Spleen (tissue), 11 donors: ENCODE results near the gene GTF2H4. TPM values are rescaled to one million over a fixed set of nuclear protein-coding genes. Genes with fewer than 3 reads are reported as not detected.

Source experiments
- DNase-seq: peaks from one replicate; pipeline ENCODE4 v3.0.0-alpha.2; 2020
- H3K27ac ChIP-seq, 8 donors: fragments of 200-600 bp; sonication (generic) in 7 of 8; 1 replicate in 4 of 8; 2 replicates in 4 of 8; pipeline versions ENCODE4 v1.5.0 to v1.8.0; 2016 to 2021; ENCODE audit warnings: inconsistent platforms in 4 of 8, mild to moderate bottlenecking in 4 of 8, moderate library complexity in 1 of 8
- H3K27me3 ChIP-seq, 7 donors: fragments of 200-600 bp; sonication (generic) in 6 of 7; replicated peaks in 1 of 7; 1 replicate in 4 of 7; 2 replicates in 3 of 7; pipeline versions ENCODE4 v1.5.0 to v1.8.0; 2016 to 2021; ENCODE audit warnings: inconsistent platforms in 3 of 7, mild to moderate bottlenecking in 1 of 7
- H3K36me3 ChIP-seq, 6 donors: fragments of 200-600 bp; sonication (generic) in 5 of 6; 1 replicate in 4 of 6; 2 replicates in 2 of 6; pipeline versions ENCODE4 v1.5.0 to v1.8.0; 2016 to 2021; ENCODE audit warnings: inconsistent platforms in 2 of 6
- H3K4me1 ChIP-seq, 6 donors: fragments of 200-600 bp; sonication (generic) in 5 of 6; 1 replicate in 3 of 6; 2 replicates in 3 of 6; pipeline versions ENCODE4 v1.5.0 to v1.8.0; 2016 to 2021; ENCODE audit warnings: inconsistent platforms in 3 of 6
- H3K4me3 ChIP-seq, 8 donors: fragments of 200-600 bp; sonication (generic) in 7 of 8; 1 replicate in 4 of 8; 2 replicates in 4 of 8; pipeline versions ENCODE4 v1.5.0 to v1.8.0; 2016 to 2021; ENCODE audit warnings: inconsistent platforms in 4 of 8, mild to moderate bottlenecking in 4 of 8, moderate library complexity in 2 of 8
- H3K9me3 ChIP-seq, 8 donors: fragments of 200-600 bp; sonication (generic) in 7 of 8; 1 replicate in 4 of 8; 2 replicates in 4 of 8; pipeline versions ENCODE4 v1.5.0 to v1.8.0; 2016 to 2021; ENCODE audit warnings: inconsistent platforms in 4 of 8
- POLR2A ChIP-seq, 3 donors: fragments of 450-650 bp; IDR thresholded peaks; one replicate each; pipeline ENCODE4 v1.5.1; 2017; ENCODE audit warnings: antibody characterized with exemption in 3 of 3, mild to moderate bottlenecking in 1 of 3
- POLR2AphosphoS5 ChIP-seq, 3 donors: sonication (generic); formaldehyde crosslinking; IDR thresholded peaks; one replicate each; pipeline ENCODE4 v1.5.1; 2017; ENCODE audit warnings: antibody characterized with exemption in 3 of 3
- WGBS, 5 donors: extraction: QIAGEN DNeasy Blood & Tissue Kit in 3 of 5; methylation state at CpG; one replicate each; pipeline versions ENCODE4 v1.1.5 to v1.1.7; 2013 to 2018; 5-methylcytosine and 5-hydroxymethylcytosine counted together
- intact Hi-C: fragments of 100-400 bp; cut with DNase I; formaldehyde crosslinking; loops from one replicate; pipeline ENCODE4 v1.15.0; 2023; ENCODE audit warnings: low total_unique reads
- polyA plus RNA-seq, 3 donors: library from polyadenylated mRNA; stranded (reverse); fragments of 200-250 nt; gene quantifications; one replicate each; pipeline ENCODE4 v1.2.1, GENCODE V29; 2013
- total RNA-seq, 7 donors: library from RNA; depleted of rRNA in 3 of 7; stranded (reverse); fragments of >200 nt in 3 of 7; fragmentation: NEBNext Ultra II Directional in 4 of 7; extraction: Animal tissue kit (Norgen Biotek cat#: 25700) in 4 of 7; gene quantifications; one replicate each; pipeline versions ENCODE4 v1.1.0 to v1.2.1, GENCODE V29; 2016 to 2021
- TF ChIP-seq, protein P1 (sequence below), 11 experiments: fragments of 200-600 bp in 7 of 11; fragments of 450-650 bp in 4 of 11; sonication (generic) in 4 of 11; IDR thresholded peaks in 8 of 11; conservative IDR thresholded peaks in 3 of 11; 1 replicate in 7 of 11; 2 replicates in 4 of 11; pipeline versions ENCODE4 v1.4.0 to v1.8.0; 2016 to 2021; ENCODE audit warnings: antibody characterized with exemption in 11 of 11, inconsistent platforms in 4 of 11, mild to moderate bottlenecking in 1 of 11
- donor health status: healthy with polysubstance abuse.
- donor health status: DM: no; HTN: no; CAD: no; lungs with moderate emphysema.
- donor health status: DM: no; HTN: no; CAD: no.
- donor health status: Bipolar disorder and iron deficiency.
- donor health status: healthy.
- donor health status: DM: no; HTN: no; CAD: no.
- donor health status: DM: yes; HTN: yes; CAD: no.

GTF2H4 gene
- total and polyA plus RNA-seq, 10 donors, result 20.6 to 49.7 (median 29.3) TPM

DNA sequence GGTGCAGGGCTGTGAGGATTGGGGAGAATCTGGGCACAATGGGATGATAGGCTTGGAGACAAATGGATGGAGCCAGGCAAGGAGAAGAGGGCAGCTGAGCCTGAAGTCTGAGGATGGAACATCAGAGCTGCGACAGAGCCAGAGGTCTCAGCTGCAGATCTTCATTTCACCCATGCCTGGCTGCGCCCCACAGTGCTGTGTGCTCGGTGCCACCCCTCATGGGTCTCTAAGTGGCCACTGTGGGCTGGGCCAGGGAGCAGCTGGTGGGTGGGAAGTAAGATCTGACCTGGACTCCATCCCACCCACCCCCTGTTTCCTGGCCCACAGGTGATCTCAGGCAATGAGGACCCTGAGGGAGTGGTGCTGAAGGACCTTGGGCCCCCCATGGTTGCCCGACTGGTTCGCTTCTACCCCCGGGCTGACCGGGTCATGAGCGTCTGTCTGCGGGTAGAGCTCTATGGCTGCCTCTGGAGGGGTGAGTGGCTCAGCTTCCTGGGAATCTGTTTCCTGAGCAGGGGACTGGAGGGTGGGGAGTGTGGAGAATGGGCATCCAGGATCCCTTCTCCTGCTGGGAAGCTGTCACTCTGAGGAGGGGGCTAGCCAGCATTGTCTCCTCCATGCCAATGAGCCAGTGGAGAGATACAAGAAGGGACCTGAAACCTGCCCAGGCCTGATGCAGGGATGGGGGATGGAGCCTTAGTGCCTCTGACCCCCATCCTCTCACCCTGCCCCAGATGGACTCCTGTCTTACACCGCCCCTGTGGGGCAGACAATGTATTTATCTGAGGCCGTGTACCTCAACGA lies 17.2 kb upstream of the GTF2H4 start:
- Histone ChIP-seq H3K27me3 (peaks cover 0 to 3% (median 0%) of the 10 kb centered on the region in 7 donors), H3K4me3 (no peak overlapping the region), H3K27ac (no peak overlapping the region), H3K9me3 (no peaks in the 10 kb centered on the region), H3K4me1 (peaks cover 0 to 22% (median 7%) of the 10 kb centered on the region in 6 donors), H3K36me3 (peaks cover 0 to 70% (median 26%) of the 10 kb centered on the region in 6 donors)
- WGBS, 5 donors, result 81 to 92% (median 88%) methylated on average over 7 to 12 of the region's 12 CpGs
- intact Hi-C loops, result no loop called here
- peak; percentile 63 for DNase-seq
- TF ChIP-seq, protein P1, sequence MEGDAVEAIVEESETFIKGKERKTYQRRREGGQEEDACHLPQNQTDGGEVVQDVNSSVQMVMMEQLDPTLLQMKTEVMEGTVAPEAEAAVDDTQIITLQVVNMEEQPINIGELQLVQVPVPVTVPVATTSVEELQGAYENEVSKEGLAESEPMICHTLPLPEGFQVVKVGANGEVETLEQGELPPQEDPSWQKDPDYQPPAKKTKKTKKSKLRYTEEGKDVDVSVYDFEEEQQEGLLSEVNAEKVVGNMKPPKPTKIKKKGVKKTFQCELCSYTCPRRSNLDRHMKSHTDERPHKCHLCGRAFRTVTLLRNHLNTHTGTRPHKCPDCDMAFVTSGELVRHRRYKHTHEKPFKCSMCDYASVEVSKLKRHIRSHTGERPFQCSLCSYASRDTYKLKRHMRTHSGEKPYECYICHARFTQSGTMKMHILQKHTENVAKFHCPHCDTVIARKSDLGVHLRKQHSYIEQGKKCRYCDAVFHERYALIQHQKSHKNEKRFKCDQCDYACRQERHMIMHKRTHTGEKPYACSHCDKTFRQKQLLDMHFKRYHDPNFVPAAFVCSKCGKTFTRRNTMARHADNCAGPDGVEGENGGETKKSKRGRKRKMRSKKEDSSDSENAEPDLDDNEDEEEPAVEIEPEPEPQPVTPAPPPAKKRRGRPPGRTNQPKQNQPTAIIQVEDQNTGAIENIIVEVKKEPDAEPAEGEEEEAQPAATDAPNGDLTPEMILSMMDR (IDR thresholded peaks at IDR 0.05 in 8 of 11, conservative IDR thresholded peaks at IDR 0.05 in 3 of 11), result no peak
- no peak for TF ChIP-seq POLR2AphosphoS5 (IDR thresholded peaks at IDR 0.05)
- TF ChIP-seq POLR2A (IDR thresholded peaks at IDR 0.05), result no peak

DNA sequence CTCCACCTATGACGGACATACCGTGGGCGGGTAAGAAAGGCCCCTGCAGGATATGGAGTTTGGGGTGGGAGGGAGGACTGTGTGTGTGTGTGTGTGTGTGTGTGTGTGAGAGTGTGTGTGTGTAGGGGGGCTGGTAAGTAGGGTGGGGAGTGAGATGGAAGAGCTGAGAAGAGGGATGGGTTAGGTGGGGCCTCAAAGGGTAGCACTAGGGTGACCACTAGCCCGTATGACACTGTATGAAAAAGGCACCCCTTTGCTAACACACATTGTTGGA lies 16.6 kb upstream of the GTF2H4 start:
- peaks cover 0 to 17% (median 4%) of the 10 kb centered on the region in 6 donors for H3K4me1 ChIP-seq
- no peak overlapping the region for H3K4me3 ChIP-seq
- no peak overlapping the region for H3K27ac ChIP-seq
- WGBS, 5 donors, result 86 to 93% (median 92%) methylated on average over 4 of the region's 4 CpGs
- TF ChIP-seq POLR2A (IDR thresholded peaks at IDR 0.05) (no peak), POLR2AphosphoS5 (IDR thresholded peaks at IDR 0.05) (no peak)
- TF ChIP-seq, protein P1 (IDR thresholded peaks at IDR 0.05 in 8 of 11, conservative IDR thresholded peaks at IDR 0.05 in 3 of 11), result no peak
- intact Hi-C loops, result no loop called here
- H3K9me3 ChIP-seq, result no peaks in the 10 kb centered on the region
- no peaks in the 10 kb centered on the region for H3K27me3 ChIP-seq
- DNase-seq, result no peak
- peaks cover 0 to 75% (median 28%) of the 10 kb centered on the region in 6 donors for H3K36me3 ChIP-seq

DNA sequence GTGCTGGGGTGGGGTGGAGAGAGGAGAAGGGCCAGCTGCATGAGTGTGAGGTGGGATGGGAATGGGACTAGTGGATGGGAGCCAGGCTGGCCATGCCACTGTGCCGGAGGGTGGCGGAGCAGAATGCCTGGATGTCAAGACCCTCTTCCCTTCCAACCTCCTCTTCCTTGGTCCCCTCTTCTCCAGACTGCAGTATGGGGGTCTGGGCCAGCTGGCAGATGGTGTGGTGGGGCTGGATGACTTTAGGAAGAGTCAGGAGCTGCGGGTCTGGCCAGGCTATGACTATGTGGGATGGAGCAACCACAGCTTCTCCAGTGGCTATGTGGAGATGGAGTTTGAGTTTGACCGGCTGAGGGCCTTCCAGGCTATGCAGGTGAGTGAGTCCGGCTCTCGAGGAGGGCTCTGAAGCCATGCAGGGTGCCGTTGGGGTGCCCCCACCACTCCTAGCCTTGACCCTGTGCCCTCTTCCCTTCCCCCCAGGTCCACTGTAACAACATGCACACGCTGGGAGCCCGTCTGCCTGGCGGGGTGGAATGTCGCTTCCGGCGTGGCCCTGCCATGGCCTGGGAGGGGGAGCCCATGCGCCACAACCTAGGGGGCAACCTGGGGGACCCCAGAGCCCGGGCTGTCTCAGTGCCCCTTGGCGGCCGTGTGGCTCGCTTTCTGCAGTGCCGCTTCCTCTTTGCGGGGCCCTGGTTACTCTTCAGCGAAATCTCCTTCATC lies 16.0 kb upstream of the GTF2H4 start:
- Histone ChIP-seq H3K27me3 (no peaks in the 10 kb centered on the region), H3K36me3 (peaks cover 0 to 81% (median 29%) of the 10 kb centered on the region in 6 donors), H3K27ac (no peak overlapping the region), H3K4me1 (peaks cover 0 to 11% (median under 1%) of the 10 kb centered on the region in 6 donors), H3K9me3 (no peaks in the 10 kb centered on the region), H3K4me3 (no peak overlapping the region)
- TF ChIP-seq, protein P1 (IDR thresholded peaks at IDR 0.05 in 8 of 11, conservative IDR thresholded peaks at IDR 0.05 in 3 of 11), result no peak
- no peak for TF ChIP-seq POLR2A (IDR thresholded peaks at IDR 0.05)
- TF ChIP-seq POLR2AphosphoS5 (IDR thresholded peaks at IDR 0.05), result no peak
- 73 to 86% (median 80%) methylated on average over 7 to 21 of the region's 21 CpGs for WGBS, 5 donors
- intact Hi-C loops, result no loop called here
- peak; percentile 43 for DNase-seq

DNA sequence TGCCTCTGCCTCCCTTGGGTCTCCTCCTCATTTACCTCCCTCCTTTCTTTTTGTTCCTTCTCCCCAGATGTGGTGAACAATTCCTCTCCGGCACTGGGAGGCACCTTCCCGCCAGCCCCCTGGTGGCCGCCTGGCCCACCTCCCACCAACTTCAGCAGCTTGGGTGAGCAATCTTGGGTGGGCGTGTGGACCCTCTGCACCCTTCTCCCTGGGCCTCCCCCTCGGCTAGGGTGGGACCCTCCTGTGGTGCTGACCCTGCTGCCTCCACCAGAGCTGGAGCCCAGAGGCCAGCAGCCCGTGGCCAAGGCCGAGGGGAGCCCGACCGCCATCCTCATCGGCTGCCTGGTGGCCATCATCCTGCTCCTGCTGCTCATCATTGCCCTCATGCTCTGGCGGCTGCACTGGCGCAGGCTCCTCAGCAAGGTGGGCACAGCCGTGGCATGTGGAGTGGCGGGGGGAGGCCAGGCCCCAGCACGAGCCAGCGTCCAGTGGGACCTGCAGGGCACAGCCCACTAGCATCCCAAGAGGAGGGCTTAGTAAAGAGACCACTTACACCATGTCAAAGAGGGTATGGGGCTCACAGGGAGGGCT lies 14.9 kb upstream of the GTF2H4 start:
- Histone ChIP-seq H3K4me3 (no peak overlapping the region), H3K9me3 (no peaks in the 10 kb centered on the region), H3K27ac (no peak overlapping the region), H3K27me3 (no peaks in the 10 kb centered on the region), H3K36me3 (peaks cover 0 to 92% (median 37%) of the 10 kb centered on the region in 6 donors), H3K4me1 (peaks cover 0 to 2% (median 0%) of the 10 kb centered on the region in 6 donors)
- TF ChIP-seq, protein P1 (IDR thresholded peaks at IDR 0.05 in 8 of 11, conservative IDR thresholded peaks at IDR 0.05 in 3 of 11), result no peak
- no peak for TF ChIP-seq POLR2AphosphoS5 (IDR thresholded peaks at IDR 0.05)
- TF ChIP-seq POLR2A (IDR thresholded peaks at IDR 0.05), result no peak
- no peak for DNase-seq
- intact Hi-C loops, result no loop called here
- 84 to 88% (median 87%) methylated on average over 6 to 16 of the region's 16 CpGs for WGBS, 5 donors
